ENCODE results near the gene NCF4. TPM values are rescaled to one million over a fixed set of nuclear protein-coding genes. Genes with fewer than 3 reads are reported as not detected.

NCF4 gene
- total RNA-seq, 1 donor from 2014 or later: 2.7 TPM

DNA sequence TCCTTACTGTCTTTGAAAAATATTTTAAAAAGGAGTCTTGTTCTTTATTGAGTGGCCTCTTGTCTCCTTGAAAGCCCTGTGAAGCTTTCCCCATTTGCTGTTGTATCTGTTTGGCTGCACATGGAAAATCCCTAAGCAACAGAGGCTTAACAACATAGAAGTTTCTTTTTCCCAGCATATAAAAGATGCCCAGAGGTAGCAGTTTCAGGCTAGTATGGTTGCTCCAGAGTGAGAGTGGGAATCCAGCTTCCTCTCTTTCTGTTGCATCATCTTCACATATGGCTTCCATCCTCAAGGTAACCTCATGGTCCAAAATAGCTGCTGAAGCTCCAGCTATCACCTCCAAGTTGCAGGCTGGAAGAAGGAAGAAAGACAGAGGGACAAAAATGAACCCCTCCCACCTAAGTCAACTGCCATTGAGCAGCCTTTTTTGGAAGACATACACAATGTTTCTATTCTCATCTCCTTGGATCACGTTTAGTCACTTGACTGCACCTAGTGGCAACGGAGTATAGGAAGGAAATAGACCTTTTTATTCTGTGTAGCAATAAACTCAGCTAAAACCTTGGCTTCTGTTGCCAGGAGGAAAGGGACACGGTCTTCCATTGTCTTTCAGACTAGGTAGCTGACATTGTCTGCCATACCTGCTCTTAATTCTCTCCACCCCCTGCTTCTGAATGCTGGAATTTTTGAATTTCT is 57.9 kb downstream of the NCF4 start:
- DNase-seq (ENCODE audit: low spot score): no peak
- ATAC-seq: no peak

DNA sequence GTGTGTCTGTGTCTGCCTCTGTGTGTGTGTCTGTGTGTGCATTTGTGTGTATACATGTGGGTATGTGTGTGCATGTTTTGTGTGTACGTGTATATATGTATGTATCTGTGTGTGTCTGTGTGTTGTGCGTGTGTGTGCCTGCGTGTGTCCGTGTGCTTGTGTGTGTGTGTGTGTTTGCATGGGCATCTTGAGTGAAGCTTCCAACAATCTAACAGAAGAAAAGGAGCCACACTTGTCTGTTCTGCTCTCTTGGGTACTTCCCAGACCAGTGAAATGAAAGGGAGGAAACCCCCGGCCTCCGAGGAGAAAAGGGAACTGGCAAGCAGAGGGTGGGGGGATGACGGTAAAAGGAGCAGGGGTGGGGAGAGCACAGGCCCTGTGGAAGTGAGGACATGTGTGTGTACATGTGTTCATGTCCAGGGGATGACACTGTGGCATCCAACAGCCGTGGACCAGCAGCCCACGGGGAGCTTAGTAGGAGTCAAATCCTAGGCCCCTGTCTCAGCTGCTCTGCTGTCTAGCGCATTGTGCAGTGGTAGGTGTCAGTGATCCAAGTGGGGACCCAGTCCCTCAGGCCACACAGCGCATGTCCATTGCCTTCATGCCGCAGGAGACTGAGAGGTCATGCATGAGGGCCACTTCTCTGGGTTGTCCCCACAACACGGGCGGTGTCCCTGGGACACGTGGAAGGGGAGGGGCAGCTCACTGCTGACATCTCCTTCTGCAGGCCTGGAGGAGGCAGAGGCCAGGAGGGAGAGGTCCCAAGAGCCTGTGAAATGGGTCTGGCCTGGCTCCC is 60.7 kb downstream of the NCF4 start:
- DNase-seq (ENCODE audit: low spot score) (no peak), ATAC-seq (peak; percentile 23)

DNA sequence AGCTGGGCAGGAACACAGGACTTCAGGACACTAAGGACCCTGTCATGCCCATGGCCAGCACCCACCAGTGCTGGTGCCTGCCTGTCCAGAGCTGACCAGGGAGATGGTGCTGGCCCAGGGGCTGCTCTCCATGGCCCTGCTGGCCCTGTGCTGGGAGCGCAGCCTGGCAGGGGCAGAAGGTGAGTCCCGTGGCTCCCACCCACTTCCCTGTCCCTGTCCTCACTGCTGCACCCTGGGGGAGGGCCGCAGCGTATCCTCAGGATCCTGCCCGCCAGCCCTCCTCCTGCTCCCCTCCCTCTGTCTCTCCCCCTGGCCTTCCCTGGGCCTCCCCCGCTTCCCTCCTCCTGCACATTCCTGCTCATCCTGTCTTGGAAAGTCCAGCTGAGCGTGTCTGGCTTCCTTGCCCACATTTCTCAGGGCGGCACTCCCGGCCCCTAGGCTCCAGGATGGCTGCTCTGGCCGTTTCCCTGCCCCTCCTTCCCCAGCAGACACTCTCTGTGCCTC is 61.4 kb downstream of the NCF4 start:
- ATAC-seq: no peak

DNA sequence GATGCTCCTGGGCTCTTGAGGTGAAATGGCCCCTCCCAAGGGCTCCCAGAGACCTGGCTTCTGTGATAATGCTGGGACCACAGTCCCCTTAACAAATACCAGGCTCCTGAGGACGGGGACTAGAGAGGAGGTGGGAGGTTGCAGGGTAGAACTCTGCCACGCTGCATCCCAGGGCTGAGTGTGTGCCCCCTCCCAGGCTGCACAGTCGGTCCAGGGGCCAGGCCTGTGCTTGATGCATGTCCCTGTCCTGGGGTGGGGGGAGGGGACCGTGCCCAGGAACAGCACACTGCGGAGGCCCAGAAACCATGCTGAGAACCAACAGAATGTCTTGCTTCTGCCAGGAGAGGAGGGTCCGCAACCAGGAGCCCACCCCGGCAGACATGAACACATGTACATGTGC is 61.9 kb downstream of the NCF4 start:
- DNase-seq (ENCODE audit: low spot score) (no peak), ATAC-seq (no peak)

More for the DNA sequence above, 61.4 kb downstream of the NCF4 start:
- DNase-seq (ENCODE audit: low spot score): no peak

DNA sequence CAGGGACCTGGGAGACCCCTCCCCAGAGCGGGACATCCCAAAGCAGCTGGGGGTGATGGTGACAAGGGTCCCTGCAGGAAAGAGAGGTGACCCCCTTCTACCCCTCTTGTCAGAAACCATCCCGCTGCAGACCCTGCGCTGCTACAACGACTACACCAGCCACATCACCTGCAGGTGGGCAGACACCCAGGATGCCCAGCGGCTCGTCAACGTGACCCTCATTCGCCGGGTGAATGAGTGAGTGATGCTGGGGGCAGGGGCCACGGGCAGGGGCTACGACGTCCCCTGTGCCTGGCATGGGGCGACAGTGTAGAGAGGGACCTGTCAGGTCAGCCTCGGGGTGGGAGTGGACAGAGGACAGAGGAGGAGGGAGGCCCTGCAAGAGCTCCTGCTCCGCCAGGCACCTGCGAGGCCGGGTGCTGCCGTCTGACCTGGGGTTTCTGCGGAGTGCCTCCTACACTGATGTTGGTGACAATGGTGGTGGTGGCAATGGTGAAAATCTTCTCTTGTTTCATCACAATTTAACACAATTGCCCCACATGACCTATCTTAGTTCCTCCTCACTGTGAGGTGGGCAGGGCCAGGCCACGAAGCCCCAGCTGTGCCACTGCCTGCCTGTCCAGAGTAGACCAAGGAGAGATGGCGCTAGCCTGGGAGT is 62.5 kb downstream of the NCF4 start:
- ATAC-seq: no peak
- no peak for DNase-seq (ENCODE audit: low spot score)

DNA sequence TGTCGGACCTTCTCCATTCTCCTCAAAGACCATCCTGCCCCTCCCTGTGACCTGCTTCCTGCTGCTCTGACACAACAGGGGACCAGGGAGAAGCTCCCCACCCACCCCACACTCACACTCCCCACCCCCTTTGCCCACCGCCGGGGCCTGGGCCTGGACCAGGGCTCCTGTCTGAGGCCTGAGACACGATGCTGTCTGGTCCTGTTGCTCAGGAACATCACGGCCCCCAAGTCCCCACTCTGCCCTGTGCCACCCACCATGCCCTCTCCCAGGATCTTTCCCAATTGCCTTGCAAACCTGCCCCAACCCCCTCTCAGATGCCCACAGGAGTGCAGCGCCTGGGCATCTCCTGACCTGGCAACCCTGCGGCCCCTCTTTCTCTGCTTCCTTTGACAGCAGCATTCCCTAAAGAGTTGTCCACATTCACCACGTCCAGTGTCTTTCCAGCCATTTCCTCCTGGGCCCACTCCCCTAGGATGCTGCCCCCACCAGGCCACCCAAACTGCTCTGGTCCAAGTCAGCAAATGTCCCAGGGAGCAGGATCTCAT is 63.4 kb downstream of the NCF4 start:
- DNase-seq (ENCODE audit: low spot score) (no peak), ATAC-seq (no peak)

DNA sequence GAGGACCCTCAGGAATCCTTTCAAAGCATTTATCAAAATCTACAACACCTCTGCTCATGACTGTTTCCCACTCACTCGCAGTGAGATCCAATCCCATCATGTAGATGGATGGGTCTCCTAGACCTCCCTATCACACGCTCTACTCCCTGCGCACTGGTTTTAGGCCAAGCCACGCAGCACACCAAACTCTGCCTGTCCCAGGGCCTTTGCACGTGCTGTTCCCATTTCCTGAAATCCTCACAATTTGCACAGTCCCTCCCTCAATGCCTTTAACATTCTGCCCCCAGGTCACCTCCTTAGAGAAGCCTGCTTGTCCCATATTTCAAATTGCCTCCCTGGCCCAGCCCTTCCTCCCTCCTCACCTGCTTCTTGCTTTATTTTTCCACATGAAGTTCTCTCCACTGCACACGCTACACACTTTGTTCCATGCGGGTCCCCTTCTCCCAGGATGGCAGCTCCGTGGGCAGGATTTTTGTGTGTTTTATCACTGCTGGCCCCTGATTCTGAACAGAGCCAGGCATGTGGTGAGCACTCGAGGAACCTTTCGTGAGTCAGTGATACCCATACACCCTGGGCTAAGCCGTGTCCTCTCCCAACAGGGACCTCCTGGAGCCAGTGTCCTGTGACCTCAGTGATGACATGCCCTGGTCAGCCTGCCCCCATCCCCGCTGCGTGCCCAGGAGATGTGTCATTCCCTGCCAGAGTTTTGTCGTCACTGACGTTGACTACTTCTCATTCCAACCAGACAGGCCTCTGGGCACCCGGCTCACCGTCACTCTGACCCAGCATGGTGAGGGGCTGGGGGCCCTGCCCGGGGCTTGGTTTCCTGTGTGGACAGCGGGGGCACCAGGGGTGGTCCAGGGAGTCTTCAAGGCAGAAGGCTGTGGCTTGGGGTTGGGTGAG is 64.8 kb downstream of the NCF4 start:
- ATAC-seq (no peak), DNase-seq (ENCODE audit: low spot score) (no peak)

DNA sequence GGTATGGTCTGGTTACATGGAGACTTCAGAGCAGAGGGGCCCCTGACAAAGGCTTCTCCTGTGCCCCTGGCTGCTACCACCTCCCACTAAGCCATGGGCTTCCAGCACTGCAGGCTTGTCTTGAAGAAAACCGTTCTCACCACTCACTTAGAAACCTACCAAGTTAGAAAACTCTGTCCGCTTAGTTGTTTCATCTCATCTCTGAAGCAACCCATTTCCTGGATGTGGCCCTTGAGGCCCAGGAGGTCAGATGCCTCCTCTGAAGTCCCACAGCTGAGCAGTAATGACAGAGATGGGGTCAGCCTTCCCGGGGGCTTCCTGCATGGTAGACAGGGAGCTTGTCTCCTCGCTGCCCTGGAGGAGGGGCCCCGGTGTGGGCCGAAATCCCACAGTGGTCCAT is 65.5 kb downstream of the NCF4 start:
- ATAC-seq (no peak), DNase-seq (ENCODE audit: low spot score) (no peak)

DNA sequence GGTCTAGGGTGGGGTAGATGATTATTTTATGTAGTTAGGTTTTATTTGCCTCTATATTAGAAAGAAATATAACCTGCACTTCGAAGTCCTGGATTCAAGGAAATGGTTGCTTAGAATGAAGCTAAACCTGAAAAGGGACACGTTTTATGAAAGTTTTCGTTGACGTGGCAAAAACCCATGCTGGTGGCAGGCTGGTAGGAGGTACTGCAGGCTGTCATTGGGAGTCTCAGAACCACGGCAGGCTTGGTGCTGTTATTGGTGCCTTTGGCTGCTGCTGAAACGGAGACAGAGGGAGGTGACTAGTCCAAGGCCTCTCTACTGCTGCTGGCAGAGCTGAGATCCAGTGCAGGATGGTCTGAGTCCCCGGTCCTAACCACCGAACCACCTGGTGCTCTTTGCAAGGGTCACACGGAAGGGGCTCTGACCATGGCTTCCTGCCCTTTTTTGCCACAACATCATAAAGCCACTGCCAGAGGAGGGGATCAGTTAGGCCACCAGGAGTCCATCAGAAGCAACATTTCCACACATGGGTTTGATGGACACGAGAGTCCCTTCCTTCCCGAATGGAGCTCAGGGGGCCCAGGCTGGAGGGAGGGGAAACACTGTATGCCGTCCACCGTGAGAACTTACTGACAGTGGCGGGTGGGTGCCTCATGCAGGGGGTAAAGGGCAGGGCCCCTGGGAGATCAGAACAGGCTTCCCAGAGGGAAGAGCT is 66.1 kb downstream of the NCF4 start:
- no peak for DNase-seq (ENCODE audit: low spot score)
- ATAC-seq: no peak

Other genes starting within 250 kb of the NCF4 start
- gene CACNG2, start 157.3 kb upstream of the NCF4 start, total RNA-seq: not detected
- gene IFT27, start 84.9 kb upstream of the NCF4 start, total RNA-seq: 14.9 TPM
- gene PVALB, start 44.0 kb upstream of the NCF4 start, total RNA-seq: 0.81 TPM
- gene CSF2RB, start 52.6 kb downstream of the NCF4 start, total RNA-seq: 1.1 TPM
- 349 TPM for gene TST, start 158.4 kb downstream of the NCF4 start, total RNA-seq
- gene MPST, start 158.7 kb downstream of the NCF4 start, total RNA-seq: 247 TPM
- 2.0 TPM for gene KCTD17, start 190.7 kb downstream of the NCF4 start, total RNA-seq
- 107 TPM for gene TMPRSS6, start 248.7 kb downstream of the NCF4 start, total RNA-seq